GM12865 (cell line): Measurements from ENCODE around the gene GRID2.
"Not testable (repeated sequence)": the region's sequence is repeated elsewhere in the genome, so short reads cannot be mapped to it uniquely, and the experiment has no call there.

ENCODE experiments used
- DNase-seq: peaks from one replicate; pipeline ENCODE4 v3.0.0; 2010; ENCODE audit warnings: low read depth
- H3K4me3 ChIP-seq: 2 replicates; pipeline ENCODE4 v1.5.1; 2011; ENCODE audit warnings: mild to moderate bottlenecking, low read depth, low read length, control low read depth
- TF ChIP-seq, protein P1 (sequence below): IDR thresholded peaks from 2 replicates; pipeline ENCODE4 v1.5.1; 2011; ENCODE audit warnings: low read length, control low read depth, low read depth, inconsistent platforms; ENCODE audit not compliant: insufficient read depth; ENCODE audit errors: missing control alignments

Gene GRID2

DNA sequence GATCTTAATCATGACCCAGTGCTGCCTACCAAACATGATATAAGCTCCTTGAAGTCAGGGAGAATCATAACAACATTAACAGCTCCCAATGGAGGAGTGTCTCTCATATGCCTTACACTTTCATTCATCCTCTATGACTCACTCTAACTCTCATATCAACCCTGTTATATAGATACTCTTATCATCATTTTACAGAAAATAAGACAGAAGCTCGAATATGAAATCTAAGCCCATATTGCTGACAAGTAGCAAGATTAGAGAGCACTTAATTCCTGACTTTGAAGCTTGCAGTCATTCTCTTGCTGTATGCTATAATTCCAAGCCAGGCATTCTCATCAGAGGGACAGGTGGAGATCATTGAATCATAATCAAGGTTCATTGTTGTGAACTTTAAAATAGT is 1048.1 kb downstream of the GRID2 start:
- TF ChIP-seq, protein P1, sequence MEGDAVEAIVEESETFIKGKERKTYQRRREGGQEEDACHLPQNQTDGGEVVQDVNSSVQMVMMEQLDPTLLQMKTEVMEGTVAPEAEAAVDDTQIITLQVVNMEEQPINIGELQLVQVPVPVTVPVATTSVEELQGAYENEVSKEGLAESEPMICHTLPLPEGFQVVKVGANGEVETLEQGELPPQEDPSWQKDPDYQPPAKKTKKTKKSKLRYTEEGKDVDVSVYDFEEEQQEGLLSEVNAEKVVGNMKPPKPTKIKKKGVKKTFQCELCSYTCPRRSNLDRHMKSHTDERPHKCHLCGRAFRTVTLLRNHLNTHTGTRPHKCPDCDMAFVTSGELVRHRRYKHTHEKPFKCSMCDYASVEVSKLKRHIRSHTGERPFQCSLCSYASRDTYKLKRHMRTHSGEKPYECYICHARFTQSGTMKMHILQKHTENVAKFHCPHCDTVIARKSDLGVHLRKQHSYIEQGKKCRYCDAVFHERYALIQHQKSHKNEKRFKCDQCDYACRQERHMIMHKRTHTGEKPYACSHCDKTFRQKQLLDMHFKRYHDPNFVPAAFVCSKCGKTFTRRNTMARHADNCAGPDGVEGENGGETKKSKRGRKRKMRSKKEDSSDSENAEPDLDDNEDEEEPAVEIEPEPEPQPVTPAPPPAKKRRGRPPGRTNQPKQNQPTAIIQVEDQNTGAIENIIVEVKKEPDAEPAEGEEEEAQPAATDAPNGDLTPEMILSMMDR: no peak
- no peak overlapping the region for H3K4me3 ChIP-seq
- DNase-seq: no peak

GRCh38 chr4:93355411-93355810 is 1051.6 kb downstream of the GRID2 start:
- no peak overlapping the region for H3K4me3 ChIP-seq
- DNase-seq: no peak
- TF ChIP-seq, protein P1: no peak

DNA sequence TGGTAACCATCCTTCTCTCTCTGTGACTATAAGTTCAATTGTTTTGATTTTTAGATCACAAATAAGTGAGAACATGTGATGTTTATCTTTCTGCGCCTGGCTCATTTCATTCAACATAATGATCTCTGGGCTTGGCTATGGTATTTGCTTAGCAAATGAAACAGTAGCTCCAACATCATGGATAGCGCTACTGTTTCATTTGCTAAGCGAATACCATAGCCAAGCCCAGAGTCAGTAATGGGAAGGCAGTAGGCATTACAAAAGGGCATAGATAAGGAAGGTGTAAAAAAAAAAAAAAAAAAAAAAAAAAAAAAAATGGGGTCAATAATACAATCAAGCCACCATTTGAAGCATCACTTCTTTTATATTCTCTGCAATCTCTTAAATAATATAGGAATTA is 1055.8 kb downstream of the GRID2 start:
- no peak for DNase-seq
- no peak overlapping the region for H3K4me3 ChIP-seq
- TF ChIP-seq, protein P1: no peak

GRCh38 chr4:93366169-93366755 is 1062.5 kb downstream of the GRID2 start:
- H3K4me3 ChIP-seq, DNase-seq: not testable (repeated sequence)

DNA sequence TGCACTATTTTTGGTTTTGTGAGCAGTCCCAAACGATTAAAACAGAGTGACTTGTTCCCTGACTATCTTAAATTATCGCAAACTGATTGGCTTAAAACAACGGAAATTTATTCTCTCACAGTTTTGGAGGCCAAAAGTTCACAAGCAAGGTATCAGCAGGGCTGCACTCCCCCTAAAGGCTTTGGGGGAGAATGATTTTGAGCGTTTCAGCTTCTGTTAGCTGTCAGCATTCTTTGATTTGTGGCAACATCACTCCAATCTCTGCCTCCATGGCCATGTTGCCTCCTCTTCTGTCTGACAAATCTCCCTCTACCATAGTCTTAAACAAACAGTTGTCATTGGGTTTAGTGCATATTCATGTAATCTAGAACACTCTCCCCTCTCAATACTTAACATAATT is 1065.2 kb downstream of the GRID2 start:
- TF ChIP-seq, protein P1: no peak
- DNase-seq: no peak
- H3K4me3 ChIP-seq: no peak overlapping the region

- DNase-seq: no peak
- TF ChIP-seq, protein P1: no peak
- no peak overlapping the region for H3K4me3 ChIP-seq
Observed at GRCh38 chr4:93370256-93370655, 1066.5 kb downstream of the GRID2 start.

DNA sequence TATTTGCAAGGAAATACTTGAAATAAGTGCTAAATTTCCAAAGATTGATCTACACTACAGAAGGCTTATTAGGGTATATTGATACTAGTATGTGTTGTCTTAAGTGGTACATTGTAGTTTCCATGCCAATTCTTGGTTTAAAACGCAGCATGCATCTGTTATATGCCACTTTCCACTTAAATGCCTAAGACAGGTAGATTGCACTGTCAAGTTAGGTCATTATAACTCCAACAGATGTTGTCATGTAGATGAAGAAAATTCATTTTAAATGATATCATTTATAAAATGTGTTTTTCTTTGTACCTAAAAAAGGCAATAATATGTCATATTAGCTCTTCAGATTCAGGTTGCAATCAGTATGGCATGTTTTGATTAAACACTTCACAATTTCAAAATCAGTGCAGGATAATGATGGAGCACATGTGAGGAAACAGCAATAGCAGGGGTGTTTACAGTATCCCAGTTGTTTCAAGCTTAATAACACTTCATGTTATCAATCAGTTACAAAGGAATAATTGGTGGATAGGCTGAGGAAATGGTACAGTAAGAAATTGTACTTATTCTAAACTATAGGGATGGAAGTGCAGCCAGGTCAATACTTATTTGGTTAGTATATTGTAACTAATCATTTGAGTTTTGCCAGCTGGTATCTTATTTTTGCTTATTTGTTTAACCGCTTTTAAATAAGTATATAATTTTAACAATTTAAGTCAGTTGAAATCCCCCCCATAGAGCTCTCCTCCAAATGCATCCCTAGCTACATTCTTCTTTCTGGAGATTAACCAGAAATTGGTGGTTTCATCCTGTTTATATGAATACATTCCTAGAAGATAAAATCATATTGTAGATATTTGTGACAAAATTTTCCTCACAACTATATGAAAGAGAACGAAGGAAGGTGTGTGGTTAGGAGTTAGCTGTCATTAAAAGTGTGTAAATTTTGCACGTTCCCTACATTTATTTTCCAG is 1070.4 kb downstream of the GRID2 start:
- TF ChIP-seq, protein P1: no peak
- H3K4me3 ChIP-seq: no peak overlapping the region
- DNase-seq: no peak
